CD1c-positive myeloid dendritic cell (primary cell): ENCODE measurements around the gene TMEM171.
A peak's percentile ranks its signal among the peaks of the same experiment; 100 is the strongest.

ENCODE experiments used
- DNase-seq: peaks from one replicate; pipeline ENCODE4 v3.0.0-alpha.2; 2016; ENCODE audit errors: extremely low spot score

The TMEM171 gene

GRCh38 chr5:73120222-73121118, at the start of gene TMEM171:
Gene TMEM171, plus strand, starts transcription at chr5:73120575. Its CDS starts 2,799 bp downstream, at chr5:73123374.
- no peak for DNase-seq

GRCh38 chr5:73081093-73081492, 39.3 kb upstream of the TMEM171 start:
- no peak for DNase-seq

GRCh38 chr5:73088026-73088425, 32.3 kb upstream of the TMEM171 start:
- no peak for DNase-seq

- DNase-seq: no peak
Measured at GRCh38 chr5:73093943-73094342, 26.4 kb upstream of the TMEM171 start.

GRCh38 chr5:73094415-73094814, 26.0 kb upstream of the TMEM171 start:
- no peak for DNase-seq

GRCh38 chr5:73095564-73096238, 24.7 kb upstream of the TMEM171 start:
- no peak for DNase-seq

- no peak for DNase-seq
Measured at GRCh38 chr5:73096239-73096575, 24.2 kb upstream of the TMEM171 start.

GRCh38 chr5:73097740-73098139, 22.6 kb upstream of the TMEM171 start:
- DNase-seq: no peak

GRCh38 chr5:73100109-73100508, 20.3 kb upstream of the TMEM171 start:
- DNase-seq: no peak

GRCh38 chr5:73103870-73104299, 16.5 kb upstream of the TMEM171 start:
- no peak for DNase-seq

GRCh38 chr5:73104326-73104725, 16.0 kb upstream of the TMEM171 start:
- no peak for DNase-seq

GRCh38 chr5:73106335-73106734, 14.0 kb upstream of the TMEM171 start:
- DNase-seq: no peak

- no peak for DNase-seq
Measured at GRCh38 chr5:73110190-73110589, 10.2 kb upstream of the TMEM171 start.

- DNase-seq: no peak
Measured at GRCh38 chr5:73111536-73111935, 8.8 kb upstream of the TMEM171 start.

- no peak for DNase-seq
Measured at GRCh38 chr5:73112359-73112758, 8.0 kb upstream of the TMEM171 start.

GRCh38 chr5:73114044-73114688, 6.2 kb upstream of the TMEM171 start:
- no peak for DNase-seq

- DNase-seq: no peak
Measured at GRCh38 chr5:73115399-73116051, 4.8 kb upstream of the TMEM171 start.

- DNase-seq: no peak
Measured at GRCh38 chr5:73116506-73116905, 3.9 kb upstream of the TMEM171 start.

GRCh38 chr5:73117088-73117740, 3.2 kb upstream of the TMEM171 start:
- DNase-seq: peak; percentile 42

GRCh38 chr5:73118391-73118973, 1.9 kb upstream of the TMEM171 start:
- no peak for DNase-seq

GRCh38 chr5:73119451-73120157, 771 bp upstream of the TMEM171 start:
- no peak for DNase-seq
